ENCODE data around the gene ALG14.

GRCh38 chr1:95005584-95005983 lies 67.2 kb downstream of the ALG14 start:
- no peak for TF ChIP-seq CTCF (IDR thresholded peaks at IDR 0.05)
- no peak for TF ChIP-seq POLR2A (IDR thresholded peaks at IDR 0.05)
